Immature natural killer cell (primary cell): ENCODE data around the gene STXBP6. TPM values are rescaled to one million over a fixed set of nuclear protein-coding genes. Genes with fewer than 3 reads are reported as not detected.
"Not testable (repeated sequence)": the region's sequence is repeated elsewhere in the genome, so short reads cannot be mapped to it uniquely, and the experiment has no call there.

Experiments
- DNase-seq, 3 donors: peaks; one replicate each; pipeline ENCODE4 v3.0.0; 2022; ENCODE audit warnings: mixed read lengths in 1 of 3
- H3K27ac Mint-ChIP-seq, 6 donors: one replicate each; pipeline ENCODE4 v1.8.0; 2020; ENCODE audit warnings: mixed read lengths in 6 of 6, mild to moderate bottlenecking in 5 of 6, inconsistent platforms in 4 of 6, moderate library complexity in 3 of 6
- H3K27me3 Mint-ChIP-seq, 3 donors: one replicate each; pipeline ENCODE4 v1.8.0; 2020 to 2021; ENCODE audit warnings: low read depth in 3 of 3, mild to moderate bottlenecking in 3 of 3, mixed read lengths in 3 of 3, moderate library complexity in 3 of 3, inconsistent platforms in 1 of 3
- H3K36me3 Mint-ChIP-seq, 3 donors: one replicate each; pipeline ENCODE4 v1.8.0; 2020; ENCODE audit warnings: mixed read lengths in 3 of 3, inconsistent platforms in 2 of 3, mild to moderate bottlenecking in 2 of 3
- H3K4me1 Mint-ChIP-seq, 2 donors: one replicate each; pipeline ENCODE4 v1.8.0; 2020; ENCODE audit warnings: inconsistent platforms in 2 of 2, mild to moderate bottlenecking in 2 of 2, mixed read lengths in 2 of 2, moderate library complexity in 1 of 2
- H3K4me3 Mint-ChIP-seq, 5 donors: one replicate each; pipeline ENCODE4 v1.8.0; 2020; ENCODE audit warnings: mild to moderate bottlenecking in 5 of 5, mixed read lengths in 5 of 5, inconsistent platforms in 3 of 5, moderate library complexity in 3 of 5
- H3K9me3 Mint-ChIP-seq, 6 donors: one replicate each; pipeline ENCODE4 v1.8.0; 2020; ENCODE audit warnings: mild to moderate bottlenecking in 6 of 6, mixed read lengths in 6 of 6, inconsistent platforms in 4 of 6, moderate library complexity in 3 of 6
- polyA plus RNA-seq, 3 donors: library from polyadenylated mRNA; unstranded; fragments of 300-500 nt; fragmentation: Illumina TruSeq; gene quantifications; one replicate each; pipeline ENCODE4 v1.2.3, GENCODE V29; 2021

Gene STXBP6
- polyA plus RNA-seq, 3 donors from 2014 or later, result not detected

DNA sequence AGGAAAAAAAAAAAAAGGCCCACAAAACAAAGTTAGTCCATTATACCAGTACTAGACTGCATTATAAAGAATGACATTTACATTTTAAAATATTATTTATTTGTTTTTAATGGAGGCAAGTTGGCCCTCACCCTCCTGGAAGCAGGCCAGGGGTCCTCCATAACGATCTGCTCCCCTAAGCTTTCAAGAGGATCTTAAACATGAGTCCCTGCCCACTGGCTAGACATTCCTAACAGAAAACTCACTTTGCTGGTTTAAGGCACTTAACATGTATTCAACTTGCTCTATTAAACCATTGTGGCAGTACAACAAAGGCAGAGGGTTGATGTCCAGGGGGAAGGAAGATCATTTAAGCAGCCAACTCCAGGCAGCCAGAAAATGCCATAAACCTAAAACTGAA lies 111.4 kb downstream of the STXBP6 start:
- H3K4me1 Mint-ChIP-seq, result no peaks in the 10 kb centered on the region
- H3K36me3 Mint-ChIP-seq, result no peaks in the 10 kb centered on the region
- H3K9me3 Mint-ChIP-seq, result no peaks in the 10 kb centered on the region
- DNase-seq, result no peak
- peaks cover 0 to 2% (median 2%) of the 10 kb centered on the region in 3 donors for H3K27me3 Mint-ChIP-seq
- H3K27ac Mint-ChIP-seq, result no peak overlapping the region
- H3K4me3 Mint-ChIP-seq, result no peak overlapping the region

DNA sequence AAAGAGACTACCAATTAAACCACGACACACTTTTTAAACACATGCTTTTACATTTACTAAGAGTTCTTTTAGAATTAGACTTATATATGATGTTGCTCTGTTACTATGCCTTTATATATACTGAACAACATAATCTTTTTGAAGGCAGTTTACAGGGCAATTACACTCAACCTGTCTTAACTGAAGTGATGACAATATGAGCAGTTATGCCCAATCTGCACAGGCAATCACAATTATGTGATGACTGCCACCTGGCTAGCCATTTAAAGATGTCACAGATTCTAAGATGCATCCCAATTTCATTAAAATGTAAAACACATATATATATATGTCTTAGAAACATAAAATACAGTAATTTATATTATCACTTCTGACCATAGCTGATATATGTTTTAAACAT lies 112.6 kb downstream of the STXBP6 start:
- no peaks in the 10 kb centered on the region for H3K9me3 Mint-ChIP-seq
- no peak for DNase-seq
- no peak overlapping the region for H3K4me3 Mint-ChIP-seq
- no peaks in the 10 kb centered on the region for H3K36me3 Mint-ChIP-seq
- peaks cover 0 to 3% (median 2%) of the 10 kb centered on the region in 3 donors for H3K27me3 Mint-ChIP-seq
- no peaks in the 10 kb centered on the region for H3K4me1 Mint-ChIP-seq
- H3K27ac Mint-ChIP-seq, result no peak overlapping the region

DNA sequence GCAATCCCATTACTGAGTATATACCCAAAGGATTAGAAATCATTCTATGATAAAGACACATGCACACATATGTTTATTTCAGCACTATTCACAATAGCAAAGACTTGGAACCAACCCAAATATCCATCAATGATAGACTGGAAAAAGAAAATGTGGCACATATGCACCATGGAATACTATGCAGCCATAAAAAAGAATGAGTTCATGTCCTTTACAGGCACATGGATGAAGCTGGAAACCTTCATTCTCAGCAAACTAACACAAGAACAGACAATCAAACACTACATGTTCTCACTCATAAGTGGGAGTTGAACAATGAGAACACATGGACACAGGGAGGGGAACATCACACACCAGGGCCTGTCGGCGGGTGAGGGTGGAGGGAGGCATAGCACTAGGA lies 113.2 kb downstream of the STXBP6 start:
- H3K27me3 Mint-ChIP-seq, H3K4me1 Mint-ChIP-seq, DNase-seq, H3K36me3 Mint-ChIP-seq, H3K9me3 Mint-ChIP-seq, H3K4me3 Mint-ChIP-seq: not testable (repeated sequence)
- peak overlapping the region in 1 of 6 donors; percentile 35 for H3K27ac Mint-ChIP-seq

DNA sequence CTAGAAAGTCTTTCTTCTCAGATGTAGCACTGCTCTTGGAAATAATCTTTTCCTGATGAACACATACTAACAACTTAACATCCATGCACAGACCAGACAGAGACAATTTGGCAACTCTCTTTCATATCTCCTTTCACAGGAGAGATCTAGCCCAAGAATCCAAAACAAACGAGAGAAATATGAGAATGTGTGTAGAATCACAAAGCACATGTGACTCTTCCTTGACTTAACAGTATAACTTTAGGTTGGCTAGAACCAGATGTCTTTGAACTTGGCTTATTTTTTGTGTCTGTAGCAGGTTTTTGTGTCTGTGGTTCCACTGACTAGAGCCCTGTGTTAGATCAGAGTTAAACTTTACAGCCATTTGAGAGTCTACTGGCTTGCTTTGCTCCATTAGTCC lies 114.2 kb downstream of the STXBP6 start:
- Mint-ChIP-seq H3K4me3 (no peak overlapping the region), H3K27ac (no peak overlapping the region), H3K36me3 (no peaks in the 10 kb centered on the region), H3K4me1 (no peaks in the 10 kb centered on the region), H3K9me3 (no peaks in the 10 kb centered on the region), H3K27me3 (peaks cover 0 to 3% (median 0%) of the 10 kb centered on the region in 3 donors)
- DNase-seq, result no peak

DNA sequence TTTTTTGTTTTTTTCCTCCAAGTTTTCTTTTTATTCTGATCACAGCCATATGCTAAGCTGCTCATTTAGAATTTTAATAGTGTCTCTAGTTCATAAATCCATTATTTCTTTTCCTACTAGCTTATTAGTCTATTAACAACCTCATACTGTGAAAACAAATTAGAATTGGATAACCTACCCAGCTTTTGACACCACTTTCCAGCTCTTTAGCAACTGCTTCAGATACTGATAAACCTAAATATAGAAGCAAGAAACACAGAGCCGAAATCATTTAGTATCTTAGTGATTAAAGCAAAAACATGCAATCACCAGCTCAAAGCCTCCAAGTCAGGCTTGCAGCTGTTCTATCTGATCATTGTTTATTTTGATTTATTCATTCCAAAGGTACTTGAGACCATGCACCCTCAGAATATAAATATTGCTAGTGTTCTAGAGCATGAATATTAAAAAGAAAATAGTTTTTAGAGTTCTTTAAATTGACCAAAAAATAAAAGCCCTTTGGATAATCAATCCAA lies 121.5 kb downstream of the STXBP6 start:
- no peak for DNase-seq
- Mint-ChIP-seq H3K27ac (no peak overlapping the region), H3K36me3 (no peaks in the 10 kb centered on the region), H3K9me3 (no peaks in the 10 kb centered on the region), H3K4me1 (no peaks in the 10 kb centered on the region), H3K27me3 (peaks cover 3 to 7% (median 4%) of the 10 kb centered on the region in 3 donors), H3K4me3 (no peak overlapping the region)

DNA sequence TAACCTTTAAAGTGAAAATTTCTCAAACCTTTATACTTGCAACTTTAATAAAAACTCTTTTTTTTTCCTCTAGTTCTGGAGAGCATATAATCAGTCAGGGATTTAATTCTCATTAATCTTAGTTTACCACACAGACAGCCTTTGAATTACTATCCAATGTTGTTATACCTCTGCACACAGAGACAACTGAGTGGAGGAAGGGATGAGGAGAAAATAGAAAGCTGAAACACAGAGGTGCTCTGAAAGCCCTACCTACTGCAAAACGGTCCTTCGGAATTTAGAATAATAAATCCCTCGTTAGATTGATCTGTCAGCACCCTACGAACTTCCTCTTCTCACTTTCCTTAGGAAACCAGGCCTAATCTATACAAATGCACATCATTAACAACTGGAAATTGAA lies 122.1 kb downstream of the STXBP6 start:
- Mint-ChIP-seq H3K4me1 (no peaks in the 10 kb centered on the region), H3K36me3 (no peaks in the 10 kb centered on the region), H3K4me3 (no peak overlapping the region), H3K27ac (no peak overlapping the region), H3K9me3 (no peaks in the 10 kb centered on the region), H3K27me3 (peaks cover 3 to 8% (median 4%) of the 10 kb centered on the region in 3 donors)
- no peak for DNase-seq

DNA sequence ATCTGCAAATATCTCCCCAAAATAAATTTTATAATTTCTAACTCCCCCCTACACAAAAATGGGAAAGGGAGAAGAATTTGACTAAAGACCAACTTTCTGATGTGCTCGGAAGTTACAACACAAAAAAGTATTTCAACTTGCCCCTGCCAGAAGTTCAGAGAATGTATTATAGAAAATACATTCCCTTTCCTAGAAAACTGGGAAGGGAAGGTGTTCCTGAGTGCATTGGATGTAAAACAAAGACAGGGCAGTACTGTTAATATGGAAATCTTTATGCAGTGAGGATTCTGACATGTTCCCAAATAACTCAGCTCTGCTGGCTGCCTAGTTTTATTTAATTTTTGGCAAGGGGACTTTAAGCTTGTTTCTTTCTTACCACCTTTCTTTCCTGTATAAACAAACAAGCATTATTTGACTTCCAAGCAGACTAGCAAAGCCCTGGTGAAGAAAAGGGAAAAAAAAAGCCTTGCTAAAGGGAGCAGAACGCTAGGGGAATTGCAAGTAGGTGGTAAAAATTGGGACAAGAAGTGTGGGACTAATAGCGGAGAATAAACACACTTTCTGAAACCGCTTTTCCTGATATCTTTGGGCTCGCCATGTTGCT lies 124.1 kb downstream of the STXBP6 start:
- Mint-ChIP-seq H3K4me1 (no peaks in the 10 kb centered on the region), H3K27me3 (peaks cover 3 to 13% (median 10%) of the 10 kb centered on the region in 3 donors), H3K4me3 (no peak overlapping the region), H3K36me3 (no peaks in the 10 kb centered on the region), H3K9me3 (no peaks in the 10 kb centered on the region), H3K27ac (no peak overlapping the region)
- DNase-seq, result no peak

DNA sequence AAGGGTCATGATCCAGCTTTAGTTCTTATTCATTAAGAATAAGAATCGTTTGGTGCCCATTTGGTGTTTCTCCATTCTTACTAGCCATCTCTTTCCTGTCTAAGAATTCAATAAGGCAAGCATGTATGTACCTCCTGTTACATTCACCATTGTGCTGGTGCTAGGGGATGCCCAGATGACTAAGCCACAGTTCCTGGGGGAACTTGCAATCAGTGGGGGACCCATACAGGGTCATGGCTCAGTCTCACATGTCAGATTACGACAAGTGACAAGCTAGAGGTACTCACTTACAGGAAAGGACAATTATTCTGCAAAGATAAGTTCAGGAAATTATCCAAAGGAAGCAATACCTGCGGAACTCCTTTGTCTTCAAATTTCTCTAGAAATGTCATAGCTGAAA lies 125.4 kb downstream of the STXBP6 start:
- Mint-ChIP-seq H3K27ac (no peak overlapping the region), H3K4me3 (no peak overlapping the region), H3K36me3 (no peaks in the 10 kb centered on the region), H3K4me1 (no peaks in the 10 kb centered on the region), H3K9me3 (no peaks in the 10 kb centered on the region), H3K27me3 (peaks cover 3 to 13% (median 10%) of the 10 kb centered on the region in 3 donors)
- no peak for DNase-seq

DNA sequence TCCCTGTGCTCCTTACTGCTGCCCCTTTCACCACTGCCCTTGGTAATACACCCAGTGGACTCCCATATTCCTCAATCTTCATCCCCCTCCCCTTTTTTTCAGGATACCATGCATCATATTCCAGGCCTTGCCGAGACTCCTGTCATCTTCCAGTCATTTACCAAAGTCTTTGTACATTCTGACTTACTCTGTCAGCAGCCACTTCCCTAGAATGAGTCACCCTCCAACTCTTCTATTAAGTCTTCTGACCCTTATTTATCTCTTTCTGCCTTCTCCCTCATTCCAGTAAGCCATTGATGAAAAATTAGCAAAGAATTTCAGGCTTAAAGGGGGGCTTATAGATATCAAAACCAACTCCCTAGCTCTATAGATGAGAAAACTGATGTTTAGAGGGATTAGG lies 128.0 kb downstream of the STXBP6 start:
- DNase-seq, result no peak
- Mint-ChIP-seq H3K4me3 (no peak overlapping the region), H3K4me1 (no peaks in the 10 kb centered on the region), H3K36me3 (no peaks in the 10 kb centered on the region), H3K27ac (no peak overlapping the region), H3K9me3 (no peaks in the 10 kb centered on the region), H3K27me3 (peaks cover 4 to 11% (median 9%) of the 10 kb centered on the region in 3 donors)

DNA sequence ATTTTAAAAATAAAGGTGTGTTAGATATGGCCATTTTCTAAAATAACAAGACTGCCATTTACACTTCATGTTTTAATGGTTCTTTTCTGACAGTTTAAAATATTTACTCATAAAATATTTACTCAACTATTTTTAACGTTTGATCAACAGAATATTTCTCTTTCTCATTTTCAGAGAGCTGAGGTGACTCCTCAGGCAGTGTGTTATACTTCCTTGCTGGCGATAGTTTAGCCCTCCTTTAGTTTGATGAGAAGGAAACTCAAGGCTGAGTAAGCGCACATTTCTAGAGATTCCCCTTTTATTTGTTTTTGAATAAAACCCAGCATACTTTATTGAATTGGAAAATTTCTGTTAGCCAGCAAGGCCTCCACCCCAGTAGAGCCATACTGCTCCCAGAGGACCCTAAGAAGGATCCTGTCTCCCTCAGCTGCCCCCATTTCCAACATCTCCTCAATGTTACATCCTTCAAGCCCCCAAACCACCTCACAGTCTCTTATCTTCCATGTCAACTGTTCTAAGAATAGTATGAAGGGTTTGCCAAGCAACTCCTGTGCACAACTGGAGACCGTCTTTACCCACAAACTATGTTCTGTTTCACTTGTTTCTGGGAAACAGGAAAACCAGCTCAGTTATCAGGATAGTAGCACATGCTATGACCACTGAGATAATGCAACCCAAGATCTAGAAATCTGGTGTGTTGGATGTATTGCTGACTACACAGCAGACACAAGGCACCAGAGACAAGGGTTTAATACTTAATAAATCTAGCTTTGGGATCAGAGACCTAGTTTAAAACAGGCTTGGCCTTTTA lies 129.5 kb downstream of the STXBP6 start:
- Mint-ChIP-seq H3K36me3 (no peaks in the 10 kb centered on the region), H3K27ac (no peak overlapping the region), H3K27me3 (peaks cover 9 to 11% (median 9%) of the 10 kb centered on the region in 3 donors), H3K4me3 (no peak overlapping the region), H3K4me1 (no peaks in the 10 kb centered on the region), H3K9me3 (no peaks in the 10 kb centered on the region)
- no peak for DNase-seq

DNA sequence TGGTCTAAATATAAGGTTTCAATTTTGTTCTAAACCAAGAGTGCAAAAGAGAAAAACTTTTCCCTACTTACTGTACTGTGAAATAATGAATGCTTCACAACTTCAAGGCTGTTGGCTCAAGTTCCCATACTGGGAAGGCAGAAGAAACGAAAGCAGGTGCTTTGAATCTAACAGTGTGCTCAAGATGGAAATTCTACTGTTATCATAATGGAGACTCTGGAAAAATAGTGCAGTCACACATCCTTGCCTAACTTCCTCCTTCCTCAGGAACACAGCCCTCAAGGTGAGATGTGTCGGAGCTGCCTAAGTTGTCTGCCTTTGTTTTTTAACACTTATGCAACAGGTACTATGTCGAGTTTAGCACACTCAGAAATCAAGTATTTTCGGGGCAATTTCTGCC lies 131.1 kb downstream of the STXBP6 start:
- no peak for DNase-seq
- H3K36me3 Mint-ChIP-seq, result no peaks in the 10 kb centered on the region
- H3K9me3 Mint-ChIP-seq, result no peaks in the 10 kb centered on the region
- H3K4me1 Mint-ChIP-seq, result no peaks in the 10 kb centered on the region
- peaks cover 10 to 15% (median 11%) of the 10 kb centered on the region in 3 donors for H3K27me3 Mint-ChIP-seq
- no peak overlapping the region for H3K4me3 Mint-ChIP-seq
- no peak overlapping the region for H3K27ac Mint-ChIP-seq

DNA sequence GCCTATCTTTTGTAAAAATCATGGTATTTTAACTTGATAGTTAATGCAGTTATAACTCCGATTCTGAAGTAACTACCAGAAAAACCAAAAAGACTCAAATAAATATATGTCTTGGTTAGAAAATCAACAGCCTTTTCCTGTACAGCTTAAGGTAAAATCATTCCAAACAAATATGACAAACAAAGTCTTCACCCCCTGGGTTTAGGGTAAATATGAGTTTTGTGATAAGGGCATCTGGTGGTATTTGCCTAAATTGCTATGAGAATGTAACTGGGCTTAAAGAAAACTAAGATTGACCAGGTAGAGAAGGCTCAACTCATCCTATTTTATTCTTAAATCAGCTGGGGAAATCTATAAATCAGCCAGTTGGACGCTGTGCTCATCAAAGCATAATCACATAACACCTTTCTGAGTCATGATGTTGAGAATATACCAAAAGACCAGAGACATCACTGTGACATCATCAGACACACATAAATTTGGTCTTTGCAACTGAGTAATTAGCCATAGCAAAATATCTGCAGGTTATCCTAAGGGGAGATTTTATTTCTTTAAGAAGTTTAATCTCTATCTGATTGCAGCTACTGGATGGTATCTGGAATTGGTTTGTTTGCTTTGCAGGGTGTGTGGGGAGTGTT lies 133.9 kb downstream of the STXBP6 start:
- Mint-ChIP-seq H3K27me3 (peaks cover 0 to 13% (median 8%) of the 10 kb centered on the region in 3 donors), H3K4me3 (no peak overlapping the region), H3K4me1 (no peaks in the 10 kb centered on the region), H3K27ac (no peak overlapping the region), H3K36me3 (no peaks in the 10 kb centered on the region), H3K9me3 (peaks cover 0 to 2% (median 0%) of the 10 kb centered on the region in 6 donors)
- DNase-seq, result no peak

DNA sequence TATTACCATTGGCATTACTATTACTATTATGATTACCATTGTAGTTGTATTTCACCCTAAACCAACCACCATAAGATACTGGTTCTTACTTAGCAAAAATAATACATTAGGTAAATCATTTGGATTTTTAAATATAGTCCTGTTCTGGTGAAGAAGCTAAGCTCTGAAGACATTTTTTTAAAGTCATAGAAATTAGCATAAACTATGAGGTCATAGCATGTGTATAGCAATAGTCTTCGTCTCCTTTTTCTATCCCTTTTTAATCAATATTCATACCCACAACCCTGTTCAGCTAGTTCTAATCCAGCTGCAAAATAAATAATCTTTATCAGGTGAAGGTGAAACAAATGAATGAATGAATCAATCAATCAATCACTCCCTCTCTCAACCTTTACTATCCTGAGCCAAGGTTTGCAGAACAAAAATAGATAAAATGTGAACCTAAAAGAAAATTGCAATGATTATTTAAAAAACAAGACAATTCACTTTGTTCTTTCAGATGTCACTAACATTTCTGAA lies 134.5 kb downstream of the STXBP6 start:
- Mint-ChIP-seq H3K27ac (no peak overlapping the region), H3K4me1 (no peaks in the 10 kb centered on the region), H3K9me3 (peaks cover 0 to 2% (median 0%) of the 10 kb centered on the region in 6 donors), H3K36me3 (no peaks in the 10 kb centered on the region), H3K4me3 (no peak overlapping the region), H3K27me3 (peaks cover 0 to 13% (median 10%) of the 10 kb centered on the region in 3 donors)
- DNase-seq, result no peak

DNA sequence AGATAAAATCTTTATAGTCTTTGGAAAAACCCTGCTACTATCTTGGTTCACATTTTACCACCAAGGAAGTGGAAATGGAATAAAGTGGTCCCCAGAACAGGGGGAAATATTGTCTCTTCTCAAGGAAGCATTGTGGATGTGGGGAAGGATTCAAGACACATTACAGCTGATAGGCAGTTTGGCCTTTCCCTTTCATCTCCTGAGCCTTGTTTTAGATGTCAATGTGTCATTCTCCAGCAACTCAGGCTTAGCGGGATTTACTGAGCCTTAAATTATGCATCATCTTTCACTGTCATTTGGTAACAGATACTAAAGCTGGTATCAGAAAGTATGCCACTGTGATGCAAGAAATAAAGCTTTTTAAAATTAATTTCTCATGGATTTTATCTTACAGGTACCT lies 136.2 kb downstream of the STXBP6 start:
- no peak overlapping the region for H3K4me3 Mint-ChIP-seq
- no peaks in the 10 kb centered on the region for H3K36me3 Mint-ChIP-seq

More for the DNA sequence above, 136.2 kb downstream of the STXBP6 start:
- Mint-ChIP-seq H3K4me1 (no peaks in the 10 kb centered on the region), H3K27ac (no peak overlapping the region), H3K27me3 (peaks cover 2 to 13% (median 11%) of the 10 kb centered on the region in 3 donors), H3K9me3 (peaks cover 0 to 2% (median 0%) of the 10 kb centered on the region in 6 donors)
- DNase-seq, result no peak
